Measurements from ENCODE around the gene YARS2.
"Not testable (repeated sequence)": the region's sequence is repeated elsewhere in the genome, so short reads cannot be mapped to it uniquely, and the experiment has no call there.

Gene YARS2

DNA sequence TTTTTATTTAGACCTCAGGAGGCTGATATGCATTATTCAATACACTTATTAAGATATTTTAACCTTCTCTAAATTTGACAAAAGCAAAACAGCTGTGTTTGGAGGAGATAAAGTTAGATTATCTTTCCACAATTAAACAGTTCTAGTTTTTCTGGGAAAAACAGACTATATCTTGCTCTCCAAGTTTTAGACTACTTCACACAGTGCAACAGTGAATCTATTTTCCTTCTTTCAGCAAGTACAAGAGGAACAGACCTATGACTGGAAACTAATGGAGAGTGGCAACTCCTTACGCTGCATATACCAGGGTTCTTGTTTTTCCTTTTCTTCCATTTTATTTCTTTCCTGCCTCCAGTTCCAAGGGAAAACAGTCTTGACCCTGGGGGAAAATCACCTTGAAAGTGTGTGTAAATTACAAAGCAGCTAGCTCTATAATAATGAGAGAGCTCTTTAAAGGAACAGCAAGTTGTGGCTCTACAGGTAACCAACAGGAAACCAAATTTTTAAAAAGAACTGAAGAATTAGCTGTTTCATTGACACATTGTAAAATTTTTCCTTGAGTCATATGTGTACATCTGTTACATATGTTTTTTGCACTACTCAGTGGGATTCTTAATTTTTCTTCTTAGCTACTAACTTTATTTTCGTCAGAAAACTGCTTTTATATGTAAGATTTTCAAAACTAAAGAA lies 49.2 kb downstream of the YARS2 start:
- H3K4me1 ChIP-seq (ENCODE audit: control insufficient read depth in 1 of 2, insufficient read depth in 2 of 2, low read length in 2 of 2) = peaks cover 0 to 5% of the 10 kb centered on the region in 2 donors
- no peak overlapping the region for H3K4me3 ChIP-seq (ENCODE audit: low read depth in 1 of 2, low read length in 2 of 2)
- H3K36me3 ChIP-seq (ENCODE audit: control insufficient read depth in 1 of 2, insufficient read depth in 2 of 2, low read length in 2 of 2) = peaks cover 4 to 7% of the 10 kb centered on the region in 2 donors
- H3K27me3 ChIP-seq (ENCODE audit: low read depth, low read length) = no peaks in the 10 kb centered on the region
- H3K27ac ChIP-seq (ENCODE audit: low read length) = no peak overlapping the region
- H3K9me3 ChIP-seq (ENCODE audit: control insufficient read depth in 1 of 2, low read length in 2 of 2) = no peaks in the 10 kb centered on the region

- H3K36me3 ChIP-seq (ENCODE audit: control insufficient read depth in 1 of 2, insufficient read depth in 2 of 2, low read length in 2 of 2) = peaks cover 0 to 4% of the 10 kb centered on the region in 2 donors
- H3K4me3 ChIP-seq (ENCODE audit: low read depth in 1 of 2, low read length in 2 of 2) = no peak overlapping the region
- no peaks in the 10 kb centered on the region for H3K9me3 ChIP-seq (ENCODE audit: control insufficient read depth in 1 of 2, low read length in 2 of 2)
- H3K4me1 ChIP-seq (ENCODE audit: control insufficient read depth in 1 of 2, insufficient read depth in 2 of 2, low read length in 2 of 2) = peaks cover 0 to 5% of the 10 kb centered on the region in 2 donors
- H3K27ac ChIP-seq (ENCODE audit: low read length) = no peak overlapping the region
- H3K27me3 ChIP-seq (ENCODE audit: low read depth, low read length) = no peaks in the 10 kb centered on the region
Observed at GRCh38 chr12:32705783-32706182, 49.9 kb downstream of the YARS2 start.

DNA sequence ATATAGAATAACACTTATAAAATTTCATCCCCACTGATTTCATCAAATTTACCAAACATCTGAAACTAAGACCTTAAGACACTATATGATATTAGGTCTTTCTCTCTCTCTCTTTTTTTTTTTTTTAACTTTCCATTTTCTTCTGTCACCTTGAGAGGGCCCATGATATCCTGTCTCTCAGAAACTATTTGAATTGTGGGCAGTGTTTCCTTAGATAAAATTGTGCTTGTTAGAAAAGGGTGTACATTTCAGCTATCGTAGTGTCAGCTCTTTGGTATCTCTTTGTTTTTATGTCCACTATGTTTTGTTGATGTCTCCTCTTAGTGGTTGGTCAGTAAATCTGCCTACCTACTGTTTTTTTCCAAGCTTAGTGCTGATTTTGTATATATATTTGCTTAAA lies 52.8 kb downstream of the YARS2 start:
- no peaks in the 10 kb centered on the region for H3K27me3 ChIP-seq (ENCODE audit: low read depth, low read length)
- no peak overlapping the region for H3K4me3 ChIP-seq (ENCODE audit: low read depth in 1 of 2, low read length in 2 of 2)
- H3K4me1 ChIP-seq (ENCODE audit: control insufficient read depth in 1 of 2, insufficient read depth in 2 of 2, low read length in 2 of 2) = peaks cover 0 to 5% of the 10 kb centered on the region in 2 donors
- peaks cover 0 to 4% of the 10 kb centered on the region in 2 donors for H3K36me3 ChIP-seq (ENCODE audit: control insufficient read depth in 1 of 2, insufficient read depth in 2 of 2, low read length in 2 of 2)
- no peaks in the 10 kb centered on the region for H3K9me3 ChIP-seq (ENCODE audit: control insufficient read depth in 1 of 2, low read length in 2 of 2)
- H3K27ac ChIP-seq (ENCODE audit: low read length) = no peak overlapping the region

GRCh38 chr12:32702473-32702872 lies 53.2 kb downstream of the YARS2 start:
- peaks cover 0 to 4% of the 10 kb centered on the region in 2 donors for H3K36me3 ChIP-seq (ENCODE audit: control insufficient read depth in 1 of 2, insufficient read depth in 2 of 2, low read length in 2 of 2)
- H3K4me3 ChIP-seq (ENCODE audit: low read depth in 1 of 2, low read length in 2 of 2) = no peak overlapping the region
- H3K4me1 ChIP-seq (ENCODE audit: control insufficient read depth in 1 of 2, insufficient read depth in 2 of 2, low read length in 2 of 2) = peaks cover 0 to 5% of the 10 kb centered on the region in 2 donors
- no peaks in the 10 kb centered on the region for H3K9me3 ChIP-seq (ENCODE audit: control insufficient read depth in 1 of 2, low read length in 2 of 2)
- no peak overlapping the region for H3K27ac ChIP-seq (ENCODE audit: low read length)
- no peaks in the 10 kb centered on the region for H3K27me3 ChIP-seq (ENCODE audit: low read depth, low read length)

DNA sequence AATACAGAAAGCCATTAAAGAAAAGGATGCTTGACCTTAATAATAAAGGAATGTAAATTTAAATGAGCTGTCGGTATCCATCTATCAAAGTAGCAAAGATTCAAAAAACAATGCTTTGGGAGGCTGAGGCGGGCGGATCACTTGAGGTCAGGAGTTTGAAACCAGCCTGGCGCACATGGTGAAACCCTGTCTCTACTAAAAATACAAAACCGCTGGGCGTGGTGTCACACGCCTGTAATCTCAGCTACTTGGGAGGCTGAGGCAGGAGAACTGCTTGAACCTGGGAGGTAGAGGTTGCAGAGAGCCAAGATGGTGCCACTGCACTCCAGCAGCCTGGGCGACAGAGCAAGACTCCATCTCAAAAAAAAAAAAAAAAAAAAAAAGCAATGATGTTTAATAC lies 56.3 kb downstream of the YARS2 start:
- H3K27me3 ChIP-seq (ENCODE audit: low read depth, low read length); H3K4me1 ChIP-seq (ENCODE audit: control insufficient read depth in 1 of 2, insufficient read depth in 2 of 2, low read length in 2 of 2); H3K4me3 ChIP-seq (ENCODE audit: low read depth in 1 of 2, low read length in 2 of 2); H3K27ac ChIP-seq (ENCODE audit: low read length); H3K9me3 ChIP-seq (ENCODE audit: control insufficient read depth in 1 of 2, low read length in 2 of 2); H3K36me3 ChIP-seq (ENCODE audit: control insufficient read depth in 1 of 2, insufficient read depth in 2 of 2, low read length in 2 of 2): not testable (repeated sequence)

GRCh38 chr12:32698285-32698684 lies 57.4 kb downstream of the YARS2 start:
- Histone ChIP-seq H3K9me3 (ENCODE audit: control insufficient read depth in 1 of 2, low read length in 2 of 2) (no peaks in the 10 kb centered on the region), H3K4me1 (ENCODE audit: control insufficient read depth in 1 of 2, insufficient read depth in 2 of 2, low read length in 2 of 2) (peaks cover 0 to 3% of the 10 kb centered on the region in 2 donors), H3K4me3 (ENCODE audit: low read depth in 1 of 2, low read length in 2 of 2) (no peak overlapping the region), H3K36me3 (ENCODE audit: control insufficient read depth in 1 of 2, insufficient read depth in 2 of 2, low read length in 2 of 2) (peaks cover 0 to 7% of the 10 kb centered on the region in 2 donors), H3K27ac (ENCODE audit: low read length) (no peak overlapping the region), H3K27me3 (ENCODE audit: low read depth, low read length) (no peaks in the 10 kb centered on the region)

GRCh38 chr12:32697445-32697844 lies 58.3 kb downstream of the YARS2 start:
- peaks cover 0 to 7% of the 10 kb centered on the region in 2 donors for H3K36me3 ChIP-seq (ENCODE audit: control insufficient read depth in 1 of 2, insufficient read depth in 2 of 2, low read length in 2 of 2)
- no peak overlapping the region for H3K27ac ChIP-seq (ENCODE audit: low read length)
- H3K4me1 ChIP-seq (ENCODE audit: control insufficient read depth in 1 of 2, insufficient read depth in 2 of 2, low read length in 2 of 2) = peaks cover 0 to 2% of the 10 kb centered on the region in 2 donors
- H3K27me3 ChIP-seq (ENCODE audit: low read depth, low read length) = no peaks in the 10 kb centered on the region
- no peak overlapping the region for H3K4me3 ChIP-seq (ENCODE audit: low read depth in 1 of 2, low read length in 2 of 2)
- H3K9me3 ChIP-seq (ENCODE audit: control insufficient read depth in 1 of 2, low read length in 2 of 2) = no peaks in the 10 kb centered on the region

Data from muscle layer of duodenum (tissue), 2 donors.